Stimulated activated CD4-positive, alpha-beta T cell treated with anti-CD3 and anti-CD28 coated beads, TNF-alpha, amount 100 ng/mL, for 1 hour (primary cell): ENCODE data around the gene KRTAP10-2.
"Not testable (repeated sequence)": the region's sequence is repeated elsewhere in the genome, so short reads cannot be mapped to it uniquely, and the experiment has no call there.

Source experiments
- DNase-seq, 3 donors: peaks; one replicate each; pipeline ENCODE4 v3.0.0-alpha.2; 2020; ENCODE audit warnings: low read depth in 3 of 3, low spot score in 1 of 3

The KRTAP10-2 gene

DNA sequence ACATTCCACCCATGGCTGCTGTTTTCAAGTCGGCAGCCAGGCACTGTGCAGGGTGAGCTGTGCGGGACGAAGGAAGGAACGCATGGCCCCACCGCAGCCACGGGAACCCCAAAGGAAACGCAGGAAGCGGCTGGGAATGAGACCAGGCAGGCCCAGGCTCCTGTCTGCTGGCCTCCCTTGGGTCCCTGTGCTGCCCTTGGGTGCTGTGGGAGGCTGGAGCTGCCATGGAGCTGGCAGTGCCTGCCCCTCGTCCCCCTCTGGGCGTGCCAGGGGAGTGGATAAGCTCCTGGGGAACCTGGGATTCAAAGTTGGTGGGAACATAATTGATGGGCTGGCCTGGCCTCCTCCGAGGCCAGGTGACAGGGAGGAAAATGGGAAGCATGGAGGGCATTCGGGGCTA lies 17.0 kb upstream of the KRTAP10-2 start:
- no peak for DNase-seq

DNA sequence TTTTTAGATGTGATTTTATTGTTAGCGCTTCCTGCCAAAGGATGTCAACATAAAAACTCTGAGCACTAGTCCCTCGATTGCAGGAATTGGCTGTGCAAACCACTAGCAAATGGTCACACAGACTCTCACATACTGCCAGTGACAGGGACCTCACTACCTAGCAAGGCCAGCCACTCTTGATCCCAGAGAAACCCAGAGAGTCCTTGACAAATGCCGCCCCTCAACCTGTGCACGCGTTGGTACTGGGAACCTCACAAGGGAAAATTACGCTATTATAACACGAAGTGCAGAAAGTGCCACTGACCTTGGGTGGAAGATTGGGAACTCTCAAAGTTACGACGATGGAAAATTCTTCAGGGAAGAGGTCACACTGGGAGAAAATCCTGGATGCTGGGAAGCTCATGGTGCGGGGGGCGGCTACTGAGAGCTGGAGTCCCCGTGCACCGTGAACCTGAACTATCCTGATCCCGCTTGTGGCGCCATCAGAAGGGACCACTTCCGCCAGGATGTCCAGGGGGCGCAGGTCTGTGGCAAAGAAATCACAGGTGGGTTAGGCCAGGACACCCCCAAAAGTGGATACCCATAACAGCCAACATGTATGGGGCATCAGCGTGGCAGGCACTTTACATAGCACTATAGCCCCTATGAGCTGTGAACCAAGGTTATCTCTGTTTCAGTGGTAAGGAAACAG lies 16.3 kb upstream of the KRTAP10-2 start:
- DNase-seq: no peak

DNA sequence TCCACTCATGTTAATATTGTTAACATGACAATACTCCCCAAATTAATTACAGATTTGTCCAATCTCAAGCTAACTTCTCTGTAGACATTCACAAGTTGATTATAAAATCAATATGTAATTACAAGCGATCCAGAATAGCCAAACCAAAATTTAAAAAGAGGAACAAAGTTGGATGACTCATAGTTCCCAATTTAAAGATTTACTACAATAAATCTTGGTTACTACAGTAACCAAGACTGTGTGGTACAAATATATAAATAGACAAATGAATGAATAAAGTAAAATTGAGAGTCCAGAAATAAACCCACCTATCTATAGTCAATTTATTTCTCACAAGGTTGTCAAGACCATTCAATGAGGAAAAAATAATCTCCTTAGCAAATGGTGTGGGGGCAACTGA lies 15.1 kb upstream of the KRTAP10-2 start:
- no peak for DNase-seq

DNA sequence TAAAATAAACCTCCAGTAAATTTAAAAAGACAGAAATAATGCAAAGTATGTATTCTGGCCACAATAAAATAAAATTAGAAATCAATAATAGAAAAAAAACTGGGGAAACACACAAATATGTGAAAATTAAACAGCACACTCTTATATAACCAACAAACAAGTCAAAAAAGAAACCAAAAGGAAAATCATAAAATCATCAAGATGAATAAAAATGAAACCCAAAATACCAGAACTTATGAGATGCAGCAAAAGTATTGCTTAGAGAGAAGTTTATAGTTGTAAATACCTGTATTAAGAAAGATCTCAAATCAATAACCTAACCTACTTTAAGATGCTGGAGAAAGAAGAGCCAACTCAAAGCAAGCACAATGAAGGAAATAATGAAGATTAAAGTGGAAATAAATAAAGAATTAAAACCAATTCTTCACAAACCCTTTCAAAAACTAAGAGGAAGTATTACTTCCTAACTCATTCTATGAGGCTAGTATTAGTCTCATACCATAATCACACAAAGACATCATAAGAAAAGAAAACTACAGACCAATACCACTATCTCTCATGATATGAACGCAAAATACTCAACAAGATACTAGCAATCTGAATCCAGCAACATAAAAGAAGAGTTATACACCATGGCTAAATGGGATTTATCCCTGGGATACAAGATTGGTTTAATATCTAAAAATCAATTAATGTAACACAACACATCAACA lies 13.7 kb upstream of the KRTAP10-2 start:
- no peak for DNase-seq

DNA sequence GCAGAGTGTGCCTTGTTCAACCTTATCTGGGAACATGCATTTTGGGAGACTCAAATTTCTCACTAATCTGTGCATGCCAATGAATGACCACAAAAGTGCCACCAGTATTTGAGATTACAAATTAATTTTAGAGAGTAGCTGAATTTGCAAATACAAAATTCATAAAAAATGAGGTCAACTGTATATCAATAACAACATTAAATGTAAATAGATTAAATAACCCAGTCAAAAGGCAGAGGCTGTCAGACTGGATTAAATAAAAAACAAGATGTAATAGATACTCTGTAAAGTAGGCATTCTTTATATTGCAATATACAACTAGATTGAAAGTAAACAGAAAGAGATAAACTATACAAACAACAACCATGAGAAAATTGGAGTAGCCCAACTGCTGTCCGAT lies 12.8 kb upstream of the KRTAP10-2 start:
- DNase-seq: no peak

DNA sequence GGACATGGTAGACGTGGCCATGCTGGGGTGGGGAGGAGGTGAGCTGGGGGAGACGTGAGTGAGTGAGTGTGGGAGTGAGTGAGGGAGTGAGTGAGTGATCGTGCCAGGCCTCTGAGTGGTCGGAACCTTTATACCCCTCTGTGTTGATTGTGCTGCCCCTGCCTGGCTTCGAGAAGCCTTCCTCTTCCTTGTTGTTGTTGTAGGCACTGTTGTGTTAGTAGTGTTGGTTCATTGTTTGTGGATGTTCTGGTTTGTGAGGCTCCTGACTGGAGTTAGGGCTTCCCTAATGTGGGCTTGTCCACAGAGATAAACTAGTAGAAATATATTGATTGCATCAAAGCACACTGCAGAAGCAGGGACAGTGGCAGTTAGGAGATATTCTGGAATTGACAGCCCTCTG lies 7.4 kb upstream of the KRTAP10-2 start, which contains the start of gene KRTAP10-3:
KRTAP10-3 (minus strand) TSS at position 101 of the 400 bp plus-strand sequence; CDS start at position 21, 80 bp downstream.
- no peak for DNase-seq

DNA sequence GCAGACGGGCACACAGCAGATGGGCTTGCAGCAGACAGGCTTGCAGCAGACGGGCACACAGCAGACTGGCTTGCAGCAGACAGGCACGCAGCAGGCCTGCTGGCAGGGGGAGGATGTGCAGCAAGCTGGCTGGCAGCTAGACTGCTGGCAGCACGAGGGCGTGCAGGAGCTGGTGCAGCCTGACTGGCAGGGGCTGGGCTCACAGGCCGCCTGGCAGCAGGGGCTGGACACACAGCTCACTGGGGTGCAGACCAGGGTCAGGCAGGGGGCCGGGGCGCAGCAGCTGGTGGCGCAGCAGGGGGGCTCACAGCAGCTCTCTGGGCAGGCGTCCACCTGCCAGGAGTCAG lies 7.0 kb upstream of the KRTAP10-2 start:
- not testable (repeated sequence) for DNase-seq

DNA sequence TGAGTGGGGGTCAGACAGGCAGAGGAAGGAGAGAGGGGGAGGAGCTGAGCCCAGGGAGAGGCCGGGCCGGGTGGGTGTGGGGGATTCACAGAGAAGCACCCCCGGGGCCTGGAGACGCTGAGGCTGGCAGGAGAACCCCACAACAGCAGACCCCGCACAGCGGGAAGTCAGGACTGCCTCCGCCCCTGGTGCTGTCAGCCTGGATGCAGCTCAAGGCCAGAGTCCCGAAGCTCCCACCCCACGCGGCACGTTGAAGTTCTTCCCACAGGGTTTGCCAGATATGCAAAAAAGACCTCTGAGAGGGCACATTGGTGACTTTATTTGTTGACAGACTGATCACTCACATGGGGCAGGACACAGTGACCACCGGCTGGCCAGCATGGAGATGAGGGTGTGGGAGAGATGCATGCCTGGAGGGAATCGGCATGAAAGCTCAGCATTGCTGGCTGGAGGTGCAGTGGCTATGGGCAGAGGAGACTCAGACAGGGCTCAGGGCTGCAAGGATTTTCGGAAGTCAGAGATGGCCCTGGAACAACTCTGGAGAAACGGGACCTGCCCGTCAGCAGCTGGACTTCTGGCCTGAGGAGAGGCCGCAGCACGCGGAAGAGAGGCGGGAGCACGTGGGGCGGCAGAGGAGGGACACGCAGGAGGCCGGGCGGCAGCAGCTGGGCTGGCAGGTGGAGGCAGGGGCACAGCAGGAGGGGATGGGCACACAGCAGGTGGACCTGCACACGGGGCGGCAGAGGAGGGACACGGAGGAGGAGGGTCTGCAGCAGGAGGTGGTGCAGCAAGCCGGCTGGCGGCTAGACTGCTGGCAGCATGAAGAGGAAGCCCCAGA lies 6.4 kb upstream of the KRTAP10-2 start:
- no peak for DNase-seq

DNA sequence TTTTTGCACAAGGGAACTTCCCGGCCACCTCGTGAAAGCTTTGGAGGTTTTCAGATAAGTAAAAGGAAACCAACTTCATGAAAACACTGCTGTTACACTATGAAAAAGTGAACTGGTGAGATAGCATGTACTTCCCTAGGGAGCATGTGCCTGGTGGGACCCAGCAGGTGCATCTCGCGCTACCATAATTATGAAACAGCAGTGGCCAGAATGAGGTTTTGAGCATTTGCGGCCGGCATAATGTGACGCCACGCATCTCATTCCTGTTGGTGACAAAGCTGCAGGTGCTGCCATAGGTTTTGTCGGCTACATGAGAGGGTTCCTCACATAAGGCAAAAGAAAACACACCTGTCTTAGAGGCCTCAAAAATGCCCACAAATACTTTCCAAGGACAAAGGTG lies 5.6 kb upstream of the KRTAP10-2 start:
- DNase-seq: no peak

DNA sequence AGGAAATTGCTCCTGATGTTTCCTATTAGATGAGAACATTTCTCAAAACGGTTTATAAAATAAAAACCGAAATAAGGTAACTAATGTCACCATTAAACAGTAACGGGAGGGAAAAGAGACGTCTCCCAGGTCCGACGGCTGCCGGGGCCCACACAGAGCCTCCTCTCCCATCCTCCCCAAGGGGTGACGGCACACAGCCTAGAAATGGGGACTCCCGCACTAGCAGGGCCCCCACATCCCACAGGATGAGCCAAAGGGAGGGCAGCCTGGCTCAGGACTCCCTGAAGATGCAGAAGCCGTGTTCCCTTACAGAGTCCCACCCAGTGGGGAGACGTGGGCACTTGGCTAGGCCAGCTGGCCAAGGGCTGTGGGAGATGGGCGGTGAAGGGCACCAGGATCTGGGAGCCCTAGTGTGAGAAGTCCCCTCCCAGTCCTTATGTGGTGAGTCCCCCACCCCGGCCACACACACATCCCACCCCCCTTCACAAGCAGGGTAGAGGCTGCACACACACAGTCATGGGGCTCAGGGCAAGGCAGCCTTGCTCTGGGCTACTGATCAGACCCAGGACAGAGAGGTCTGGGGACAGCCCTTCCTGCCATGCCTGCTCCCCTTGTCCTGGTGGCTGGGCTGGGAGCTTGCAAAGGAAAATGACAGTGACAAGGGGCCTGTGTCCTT lies 4.0 kb upstream of the KRTAP10-2 start:
- no peak for DNase-seq

DNA sequence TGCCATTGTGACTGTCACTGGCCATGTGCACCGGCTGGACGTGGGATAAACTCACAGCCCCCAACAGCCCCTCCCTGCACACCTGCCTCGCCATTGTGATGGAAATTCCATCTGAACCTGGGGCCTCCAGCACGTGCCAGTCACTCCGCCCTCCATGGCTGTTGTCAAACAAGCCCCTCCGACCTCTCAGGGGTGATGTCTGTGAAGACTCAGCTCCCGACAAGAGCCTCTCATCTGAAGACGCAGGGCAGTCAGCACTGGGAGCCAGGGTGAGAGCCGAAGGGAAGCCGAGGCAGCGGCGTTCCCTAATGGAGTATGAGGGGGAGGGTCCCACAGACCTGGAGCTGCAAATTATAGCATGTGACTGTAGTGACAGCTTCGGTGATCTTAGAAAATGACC lies 1.4 kb upstream of the KRTAP10-2 start:
- no peak for DNase-seq

DNA sequence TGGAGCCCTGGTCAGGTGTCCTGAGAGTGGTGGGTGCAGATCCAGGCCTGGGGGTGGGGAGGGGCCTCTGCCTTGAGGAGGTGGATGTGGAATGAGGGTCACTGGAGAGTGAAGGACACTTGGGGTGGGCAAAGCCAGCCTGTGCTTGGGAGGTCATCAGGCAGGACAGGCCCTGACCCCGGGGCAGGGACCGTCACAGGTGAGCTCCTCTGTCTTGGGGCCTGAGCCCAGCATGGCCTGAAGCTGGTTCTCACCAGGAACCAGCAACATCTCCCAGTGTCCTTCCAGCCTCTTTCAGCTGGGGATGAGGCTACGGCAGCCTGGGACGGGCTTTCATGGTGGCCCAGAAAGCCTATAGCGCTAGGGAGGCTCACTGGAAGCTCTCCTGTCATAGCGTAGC lies 831 bp upstream of the KRTAP10-2 start:
- no peak for DNase-seq

DNA sequence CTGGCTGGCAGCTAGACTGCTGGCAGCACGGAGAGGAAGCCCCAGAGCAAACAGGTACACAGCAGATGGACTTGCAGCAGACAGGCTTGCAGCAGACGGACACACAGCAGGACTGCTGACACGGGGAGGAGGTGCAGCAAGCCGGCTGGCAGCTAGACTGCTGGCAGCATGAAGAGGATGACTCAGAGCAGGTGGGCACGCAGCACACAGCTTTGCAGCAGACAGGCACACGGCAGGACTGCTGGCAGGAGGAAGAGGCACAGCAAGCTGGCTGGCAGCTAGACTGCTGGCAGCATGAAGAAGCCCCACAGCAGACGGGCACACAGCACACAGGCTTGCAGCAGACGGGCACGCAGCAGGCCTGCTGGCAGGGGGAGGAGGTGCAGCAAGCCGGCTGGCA lies 498 bp downstream of the KRTAP10-2 start:
- DNase-seq: no peak

DNA sequence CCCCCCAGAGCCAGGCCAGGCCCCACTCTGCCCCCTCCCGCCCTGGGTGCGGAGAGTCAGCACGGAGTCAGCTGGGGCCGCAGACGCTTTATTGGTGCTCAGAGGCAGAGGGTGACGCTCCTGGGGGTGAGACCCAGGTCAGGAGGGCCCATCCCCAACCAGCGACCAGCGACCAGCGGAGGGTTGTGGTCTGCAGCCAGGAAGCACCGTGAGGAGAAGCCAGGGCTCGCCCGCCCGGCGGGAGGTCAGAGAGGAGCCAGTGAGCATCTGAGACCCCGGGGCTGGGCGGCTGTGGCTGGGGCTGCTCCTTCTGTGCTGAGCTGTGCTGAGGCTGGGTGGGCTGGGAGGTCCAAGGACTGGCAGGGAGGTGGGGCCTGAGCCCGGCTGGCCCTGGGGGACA lies 1.0 kb downstream of the KRTAP10-2 start:
- not testable (repeated sequence) for DNase-seq

DNA sequence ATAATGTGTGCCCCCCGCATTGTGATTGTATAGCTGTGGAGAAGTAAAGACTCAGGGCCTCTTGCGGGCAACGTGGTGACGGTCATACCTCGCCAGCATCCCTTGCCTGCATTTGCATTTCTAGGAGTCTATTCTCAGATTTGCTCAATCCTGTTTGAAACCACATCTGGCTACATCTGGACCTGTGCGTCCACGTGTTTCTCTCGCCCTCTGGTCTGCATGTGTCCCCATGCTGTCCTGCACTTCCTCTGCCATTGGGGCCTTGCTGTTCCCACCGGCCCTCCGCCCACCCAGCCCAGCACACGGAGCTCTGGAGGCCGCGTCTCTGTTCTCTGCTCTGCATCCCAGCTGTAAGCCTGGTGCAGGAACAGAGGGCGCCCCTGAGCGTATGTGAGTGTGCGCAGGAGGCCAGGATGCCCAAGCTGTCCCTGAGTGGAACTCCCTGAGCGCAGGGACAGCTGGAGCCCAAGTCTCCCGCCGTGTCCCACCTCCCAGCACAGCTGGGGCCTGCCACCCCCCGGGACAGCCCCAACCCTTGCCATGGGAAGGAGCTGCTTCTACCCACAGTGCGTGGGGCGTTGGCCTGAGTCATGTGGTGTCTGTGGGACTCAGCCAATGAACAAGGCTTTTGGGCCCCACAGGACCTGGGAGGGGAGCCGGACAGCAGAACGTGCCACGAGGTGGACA lies 1.6 kb downstream of the KRTAP10-2 start:
- no peak for DNase-seq

DNA sequence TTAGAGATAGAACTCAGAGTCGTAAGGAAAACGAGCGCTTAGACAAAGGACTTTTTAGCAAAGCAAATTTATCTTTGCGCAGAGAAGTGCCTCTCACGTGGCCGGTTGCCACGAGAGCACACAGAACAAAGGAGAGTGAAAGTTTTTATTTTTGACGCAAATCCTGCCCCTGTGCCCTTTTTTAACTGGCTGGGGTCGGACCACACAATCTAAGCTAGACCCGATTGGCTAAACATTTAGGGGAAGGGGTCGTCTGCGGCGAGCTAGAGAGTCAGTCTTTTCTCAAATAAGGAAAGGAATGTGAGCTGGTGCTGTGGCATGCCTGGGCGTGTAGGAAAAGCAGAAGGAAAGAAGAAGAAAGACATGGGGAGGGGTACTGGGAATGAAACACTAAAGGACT lies 2.4 kb downstream of the KRTAP10-2 start:
- no peak for DNase-seq

DNA sequence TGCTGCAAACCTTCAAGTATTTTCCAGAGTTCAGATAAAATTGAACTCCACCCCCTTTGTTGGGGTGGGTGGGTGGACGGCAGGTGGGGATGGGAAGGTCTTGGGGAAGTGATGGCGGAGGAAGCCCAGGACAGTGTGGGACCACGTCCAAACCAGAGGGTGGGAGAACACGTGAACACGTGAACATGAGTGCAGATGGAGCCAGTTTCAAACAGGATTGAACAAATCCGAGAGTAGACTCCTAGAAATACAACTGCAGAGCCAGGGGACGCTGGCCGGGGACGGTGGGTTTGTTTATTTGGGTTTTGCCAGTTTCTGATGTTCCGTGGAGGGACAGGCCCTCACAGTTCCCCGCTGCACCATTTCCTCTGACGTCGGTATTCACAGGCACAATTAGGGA lies 2.9 kb downstream of the KRTAP10-2 start:
- DNase-seq: no peak

DNA sequence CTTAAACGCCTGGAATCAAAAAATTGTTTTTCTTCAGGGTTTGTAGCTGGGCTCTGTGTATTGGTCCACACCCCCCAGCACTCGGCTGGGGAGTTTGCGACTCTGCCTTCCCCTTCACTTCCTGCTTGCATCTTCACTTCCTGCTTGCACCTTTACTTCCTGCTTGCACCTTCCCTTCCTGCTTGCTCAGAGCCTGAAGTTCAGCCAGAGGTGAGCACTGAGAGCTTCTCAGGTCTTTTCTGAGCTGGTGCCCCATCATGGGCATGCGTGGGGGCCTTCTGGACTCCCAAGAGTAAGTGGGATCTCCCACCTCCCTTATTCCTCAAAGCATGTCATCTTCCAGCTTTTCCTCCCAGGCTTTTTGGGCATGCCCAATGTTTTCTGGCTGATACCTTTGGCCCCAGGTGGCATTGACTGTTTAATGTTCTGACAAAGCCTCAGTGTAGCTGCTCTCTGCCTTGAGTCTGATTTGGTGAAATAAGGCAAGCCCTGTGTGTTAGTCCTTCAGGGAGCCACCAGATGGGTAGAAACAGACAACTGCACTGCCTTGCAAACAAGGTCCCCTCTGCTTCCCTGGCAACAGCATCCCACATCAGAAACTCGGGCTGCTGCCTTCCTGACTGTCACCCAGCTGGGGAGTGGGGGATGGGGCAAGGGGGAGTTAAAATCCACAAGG lies 3.5 kb downstream of the KRTAP10-2 start:
- DNase-seq: peak in 2 of 3 donors; percentile 4 to 13

DNA sequence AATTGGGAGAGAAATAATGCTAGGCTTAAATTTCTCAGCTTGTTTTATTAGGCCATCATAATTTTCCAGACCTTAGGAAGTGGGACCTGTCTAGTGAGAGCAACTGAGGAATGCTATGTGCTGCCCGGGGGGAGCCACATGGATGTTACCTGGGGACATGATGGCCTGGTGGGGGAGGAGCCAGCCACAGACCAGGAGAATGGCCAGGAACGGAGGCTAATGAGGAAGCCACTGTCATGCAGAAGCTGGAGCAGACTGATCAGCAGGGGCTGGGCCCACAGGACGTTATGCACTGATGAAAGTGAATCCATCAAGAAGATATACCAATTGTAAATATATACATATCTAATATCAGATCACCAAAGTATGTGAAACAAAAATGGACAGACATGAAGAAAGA lies 6.7 kb downstream of the KRTAP10-2 start:
- DNase-seq: no peak

DNA sequence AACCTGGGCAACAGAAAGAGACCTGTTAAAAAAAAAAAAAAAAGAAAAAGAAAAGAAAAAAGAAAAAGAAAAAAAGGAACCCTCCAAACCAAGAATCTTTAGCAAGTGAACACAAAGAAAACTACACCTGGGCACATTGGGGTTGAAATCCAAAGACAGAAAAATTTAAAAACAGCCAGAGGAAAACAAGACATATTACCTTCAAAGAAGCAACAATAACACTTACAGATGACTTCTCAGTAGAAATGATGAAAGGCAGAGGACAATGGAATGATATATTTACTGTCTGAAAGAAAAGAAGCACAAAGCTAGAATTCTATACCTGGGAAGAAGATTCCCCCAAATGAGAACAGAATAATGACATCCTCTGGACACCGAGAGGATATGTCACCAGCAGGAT lies 8.6 kb downstream of the KRTAP10-2 start:
- DNase-seq: no peak
